Thymus (tissue), 11 donors: Measurements from ENCODE around the gene LDAH. TPM values are rescaled to one million over a fixed set of nuclear protein-coding genes. Genes with fewer than 3 reads are reported as not detected.
"Not testable (repeated sequence)": the region's sequence is repeated elsewhere in the genome, so short reads cannot be mapped to it uniquely, and the experiment has no call there.

ENCODE experiments used
- DNase-seq, 9 donors: peaks; one replicate each; pipeline ENCODE4 v3.0.0-alpha.2; 2013; ENCODE audit warnings: low spot score in 9 of 9, low read depth in 6 of 9, missing footprints in 1 of 9
- H3K27ac ChIP-seq, 2 donors: one replicate each; pipeline ENCODE4 v1.5.1; 2013; ENCODE audit warnings: control low read depth in 1 of 2, low read depth in 1 of 2, low read length in 1 of 2, mild to moderate bottlenecking in 1 of 2, moderate library complexity in 1 of 2
- H3K27me3 ChIP-seq, 2 donors: one replicate each; pipeline ENCODE4 v1.5.1; 2013; ENCODE audit warnings: low read length in 1 of 2; ENCODE audit not compliant: control insufficient read depth in 2 of 2, insufficient read depth in 1 of 2
- H3K36me3 ChIP-seq, 2 donors: one replicate each; pipeline ENCODE4 v1.5.1; 2013; ENCODE audit warnings: low read length in 1 of 2, mild to moderate bottlenecking in 1 of 2, moderate library complexity in 1 of 2; ENCODE audit not compliant: control insufficient read depth in 2 of 2, insufficient read depth in 2 of 2
- H3K4me1 ChIP-seq, 2 donors: one replicate each; pipeline ENCODE4 v1.5.1; 2013; ENCODE audit warnings: low read length in 2 of 2; ENCODE audit not compliant: control insufficient read depth in 2 of 2, insufficient read depth in 2 of 2
- H3K4me3 ChIP-seq, 2 donors: one replicate each; pipeline ENCODE4 v1.5.1; 2013; ENCODE audit warnings: low read length in 2 of 2, control low read depth in 1 of 2, mild to moderate bottlenecking in 1 of 2
- H3K9me3 ChIP-seq, 2 donors: one replicate each; pipeline ENCODE4 v1.5.1; 2013; ENCODE audit warnings: low read length in 1 of 2, mild to moderate bottlenecking in 1 of 2; ENCODE audit not compliant: control insufficient read depth in 2 of 2, insufficient read depth in 1 of 2
- WGBS: extraction: QIAGEN DNeasy Blood & Tissue Kit; methylation state at CpG from one replicate; pipeline ENCODE4 v1.1.7; 2013; 5-methylcytosine and 5-hydroxymethylcytosine counted together
- polyA plus RNA-seq: library from polyadenylated mRNA; stranded (reverse); fragments of 200-250 nt; gene quantifications from one replicate; pipeline ENCODE4 v1.2.3, GENCODE V29; 2013
- total RNA-seq: library from RNA; stranded (reverse); fragments of 120-200 nt; gene quantifications from one replicate; pipeline ENCODE4 v1.2.4, GENCODE V29; 2013
- donor health status: healthy.

LDAH gene
- total and polyA plus RNA-seq, 2 donors, result 10.1 to 23.1 TPM

GRCh38 chr2:20717641-20718040, 105.3 kb downstream of the LDAH start:
- Histone ChIP-seq H3K36me3 (peaks cover 0 to 3% of the 10 kb centered on the region in 2 donors), H3K4me1 (no peaks in the 10 kb centered on the region), H3K4me3 (no peak overlapping the region), H3K27me3 (no peaks in the 10 kb centered on the region), H3K9me3 (no peaks in the 10 kb centered on the region), H3K27ac (no peak overlapping the region)
- WGBS, result 93% methylated on average over 1 of the region's 1 CpG
- no peak for DNase-seq

GRCh38 chr2:20716164-20716563, 106.7 kb downstream of the LDAH start:
- not testable (repeated sequence) for H3K4me3 ChIP-seq, H3K9me3 ChIP-seq, H3K36me3 ChIP-seq, DNase-seq, H3K27me3 ChIP-seq, H3K27ac ChIP-seq, H3K4me1 ChIP-seq
- WGBS, result 97% methylated on average over 3 of the region's 3 CpGs

GRCh38 chr2:20714412-20714811, 108.5 kb downstream of the LDAH start:
- not testable (repeated sequence) for H3K9me3 ChIP-seq, H3K36me3 ChIP-seq, H3K4me1 ChIP-seq, DNase-seq, H3K27ac ChIP-seq, H3K4me3 ChIP-seq, H3K27me3 ChIP-seq
- 99% methylated on average over 2 of the region's 2 CpGs for WGBS

GRCh38 chr2:20713585-20713984, 109.3 kb downstream of the LDAH start:
- WGBS, result 88% methylated on average over 3 of the region's 3 CpGs
- not testable (repeated sequence) for H3K4me1 ChIP-seq, DNase-seq, H3K27me3 ChIP-seq, H3K4me3 ChIP-seq, H3K36me3 ChIP-seq, H3K27ac ChIP-seq, H3K9me3 ChIP-seq

GRCh38 chr2:20711641-20712040, 111.3 kb downstream of the LDAH start:
- WGBS, result 98% methylated on average over 7 of the region's 7 CpGs
- not testable (repeated sequence) for H3K4me3 ChIP-seq, H3K4me1 ChIP-seq, DNase-seq, H3K36me3 ChIP-seq, H3K9me3 ChIP-seq, H3K27ac ChIP-seq, H3K27me3 ChIP-seq

GRCh38 chr2:20707601-20708000, 115.3 kb downstream of the LDAH start:
- H3K9me3 ChIP-seq, result no peaks in the 10 kb centered on the region
- 96% methylated on average over 4 of the region's 4 CpGs for WGBS
- no peak for DNase-seq
- no peak overlapping the region for H3K27ac ChIP-seq
- no peaks in the 10 kb centered on the region for H3K4me1 ChIP-seq
- no peak overlapping the region for H3K4me3 ChIP-seq
- no peaks in the 10 kb centered on the region for H3K36me3 ChIP-seq
- H3K27me3 ChIP-seq, result no peaks in the 10 kb centered on the region

- DNase-seq, result no peak
- no peaks in the 10 kb centered on the region for H3K9me3 ChIP-seq
- no peaks in the 10 kb centered on the region for H3K4me1 ChIP-seq
- no peaks in the 10 kb centered on the region for H3K36me3 ChIP-seq
- WGBS, result 99% methylated on average over 3 of the region's 3 CpGs
- no peak overlapping the region for H3K27ac ChIP-seq
- H3K27me3 ChIP-seq, result no peaks in the 10 kb centered on the region
- no peak overlapping the region for H3K4me3 ChIP-seq
These were observed 116.1 kb downstream of the LDAH start for GRCh38 chr2:20706786-20707185.

GRCh38 chr2:20706217-20706616, 116.7 kb downstream of the LDAH start:
- Histone ChIP-seq H3K4me1 (no peaks in the 10 kb centered on the region), H3K9me3 (no peaks in the 10 kb centered on the region), H3K4me3 (no peak overlapping the region), H3K27me3 (no peaks in the 10 kb centered on the region), H3K27ac (no peak overlapping the region), H3K36me3 (no peaks in the 10 kb centered on the region)
- DNase-seq, result no peak
- WGBS, result 97% methylated on average over 2 of the region's 2 CpGs

- H3K4me3 ChIP-seq, result no peak overlapping the region
- no peak overlapping the region for H3K27ac ChIP-seq
- no peaks in the 10 kb centered on the region for H3K4me1 ChIP-seq
- no peaks in the 10 kb centered on the region for H3K9me3 ChIP-seq
- H3K36me3 ChIP-seq, result no peaks in the 10 kb centered on the region
- H3K27me3 ChIP-seq, result no peaks in the 10 kb centered on the region
- no peak for DNase-seq
- WGBS, result 89% methylated on average over 1 of the region's 1 CpG
These were observed 118.0 kb downstream of the LDAH start for GRCh38 chr2:20704886-20705285.

GRCh38 chr2:20702563-20702962, 120.3 kb downstream of the LDAH start:
- no peak for DNase-seq
- WGBS, result 99% methylated on average over 5 of the region's 5 CpGs

More at GRCh38 chr2:20702563-20702962, 120.3 kb downstream of the LDAH start:
- Histone ChIP-seq H3K4me1 (no peaks in the 10 kb centered on the region), H3K27ac (no peak overlapping the region), H3K4me3 (no peak overlapping the region), H3K9me3 (no peaks in the 10 kb centered on the region), H3K27me3 (no peaks in the 10 kb centered on the region), H3K36me3 (peaks cover 0 to 4% of the 10 kb centered on the region in 2 donors)
